Keratinocyte (primary cell): ENCODE measurements around the gene GJA4. TPM values are rescaled to one million over a fixed set of nuclear protein-coding genes. Genes with fewer than 3 reads are reported as not detected.

Source experiments
- DNase-seq: peaks from one replicate; pipeline ENCODE4 v3.0.0-alpha.2; 2011; ENCODE audit warnings: low read depth, missing footprints, low spot score
- FAIRE-seq: peaks from 2 replicates; lab custom pipeline; 2011; peaks lifted over from hg19 to GRCh38; lab: Jason Lieb, UNC
- H2AFZ ChIP-seq: 2 replicates; pipeline ENCODE4 v1.6.0; 2012; ENCODE audit warnings: low read length, control low read depth, inconsistent platforms; ENCODE audit not compliant: control insufficient read depth
- H3K27ac ChIP-seq: 2 replicates; pipeline ENCODE4 v1.5.1; 2011; ENCODE audit warnings: low read length; ENCODE audit not compliant: control insufficient read depth, insufficient read depth
- H3K27me3 ChIP-seq: 3 replicates; pipeline ENCODE4 v1.6.0; 2011; ENCODE audit warnings: low read length; ENCODE audit not compliant: control insufficient read depth, insufficient read depth; ENCODE audit errors: extremely low read depth
- H3K36me3 ChIP-seq, 2 experiments: 2 replicates in 1 of 2; 3 replicates in 1 of 2; pipeline ENCODE4 v1.5.1; 2011; ENCODE audit warnings: low read length in 2 of 2, mild to moderate bottlenecking in 1 of 2; ENCODE audit not compliant: control insufficient read depth in 2 of 2, insufficient read depth in 2 of 2; ENCODE audit errors: extremely low read depth in 1 of 2
- H3K4me1 ChIP-seq: 3 replicates; pipeline ENCODE4 v1.5.1; 2011; ENCODE audit warnings: low read length; ENCODE audit not compliant: control insufficient read depth, insufficient read depth; ENCODE audit errors: extremely low read depth
- H3K4me2 ChIP-seq: 3 replicates; pipeline ENCODE4 v1.6.0; 2011; ENCODE audit warnings: low read depth, low read length; ENCODE audit not compliant: control insufficient read depth, insufficient read depth; ENCODE audit errors: extremely low read depth
- H3K4me3 ChIP-seq, 3 experiments: fragments of 200-600 bp in 1 of 3; sonication (generic) in 1 of 3; 2 replicates in 2 of 3; 3 replicates in 1 of 3; pipeline ENCODE4 v1.5.1; 2011 to 2016; ENCODE audit warnings: low read length in 3 of 3, mild to moderate bottlenecking in 3 of 3, control low read depth in 2 of 3, inconsistent platforms in 1 of 3, low read depth in 1 of 3, mixed read lengths in 1 of 3, mixed run types in 1 of 3, moderate library complexity in 1 of 3; ENCODE audit not compliant: control insufficient read depth in 2 of 3, insufficient read depth in 2 of 3; ENCODE audit errors: extremely low read depth in 1 of 3
- H3K79me2 ChIP-seq: 2 replicates; pipeline ENCODE4 v1.6.0; 2012; ENCODE audit warnings: low read length; ENCODE audit not compliant: control insufficient read depth, insufficient read depth
- H3K9ac ChIP-seq: 3 replicates; pipeline ENCODE4 v1.6.0; 2011; ENCODE audit warnings: low read length; ENCODE audit not compliant: control insufficient read depth, insufficient read depth; ENCODE audit errors: extremely low read depth
- H3K9me1 ChIP-seq: 3 replicates; pipeline ENCODE4 v1.6.0; 2011; ENCODE audit warnings: low read length; ENCODE audit not compliant: control insufficient read depth, insufficient read depth; ENCODE audit errors: extremely low read depth
- H3K9me3 ChIP-seq: 2 replicates; pipeline ENCODE4 v1.5.1; 2012; ENCODE audit warnings: low read depth, low read length; ENCODE audit not compliant: control insufficient read depth
- H4K20me1 ChIP-seq: 3 replicates; pipeline ENCODE4 v1.6.0; 2011; ENCODE audit warnings: low read length; ENCODE audit not compliant: control insufficient read depth, insufficient read depth; ENCODE audit errors: extremely low read depth
- CTCF ChIP-seq, 3 experiments: IDR thresholded peaks in 1 of 3; conservative IDR thresholded peaks in 1 of 3; optimal IDR thresholded peaks in 1 of 3; 2 replicates in 2 of 3; 3 replicates in 1 of 3; pipeline versions ENCODE3 to v1.5.1; 2011; ENCODE audit warnings: low read length in 3 of 3, mild to moderate bottlenecking in 3 of 3, moderate library complexity in 2 of 3, control low read depth in 1 of 3, inconsistent platforms in 1 of 3; ENCODE audit not compliant: insufficient read depth in 2 of 3; ENCODE audit errors: extremely low read depth in 1 of 3
- EZH2 ChIP-seq: IDR thresholded peaks from one replicate; pipeline ENCODE4 v1.6.1; 2012; ENCODE audit warnings: inconsistent platforms, mild to moderate bottlenecking, low read length, moderate library complexity
- dilution Hi-C: fragments of 300-500 bp; cut with MboI; formaldehyde crosslinking; loops from one replicate; pipeline ENCODE4 v1.7.0; 2020; ENCODE audit warnings: low sequenced_read_pairs; ENCODE audit not compliant: extremely low pct_ligation_motif_present
- polyA plus RNA-seq, 5 experiments: library from polyadenylated mRNA; depleted of rRNA in 3 of 5; stranded (reverse) in 3 of 5; stranded (forward) in 1 of 5; unstranded in 1 of 5; fragments of >200 nt; gene quantifications; 1 replicate in 1 of 5; 2 replicates in 3 of 5; 3 replicates in 1 of 5; pipeline versions ENCODE4 v1.2.1 to v1.2.3, GENCODE V29; 2011 to 2012; ENCODE audit warnings: missing spikeins in 2 of 5, low read depth in 1 of 5, low replicate concordance in 1 of 5

The GJA4 gene
- polyA plus RNA-seq, 1 donor (not counting 4 experiments of a cell fraction or from before 2014, with no cell fraction given): not detected

GRCh38 chr1:34784751-34785221 lies 8.0 kb upstream of the GJA4 start:
- no peak overlapping the region for H3K9ac ChIP-seq
- no peak for FAIRE-seq
- no peak for TF ChIP-seq CTCF (optimal IDR thresholded peaks at IDR 0.05 in 1 of 3, IDR thresholded peaks at IDR 0.05 in 1 of 3, conservative IDR thresholded peaks at IDR 0.05 in 1 of 3; ENCODE audit: extremely low read depth in 1 of 3, insufficient read depth in 2 of 3, low read length in 3 of 3)
- TF ChIP-seq EZH2: no peak

GRCh38 chr1:34785231-34785874 lies 7.4 kb upstream of the GJA4 start:
- TF ChIP-seq EZH2 (no peak), CTCF (optimal IDR thresholded peaks at IDR 0.05 in 1 of 3, IDR thresholded peaks at IDR 0.05 in 1 of 3, conservative IDR thresholded peaks at IDR 0.05 in 1 of 3; ENCODE audit: extremely low read depth in 1 of 3, insufficient read depth in 2 of 3, low read length in 3 of 3) (no peak)
- Histone ChIP-seq H3K27ac (no peak overlapping the region), H3K9ac (no peak overlapping the region), H3K36me3 (peaks cover 15 to 35% of the 10 kb centered on the region in 2 experiments), H3K27me3 (peaks cover 1% of the 10 kb centered on the region), H2AFZ (no peak overlapping the region), H3K4me2 (no peak overlapping the region), H3K9me1 (peaks cover 2% of the 10 kb centered on the region), H3K79me2 (peaks cover 52% of the 10 kb centered on the region), H3K4me3 (no peak overlapping the region), H4K20me1 (peaks cover 23% of the 10 kb centered on the region), H3K4me1 (peaks cover 38% of the 10 kb centered on the region), H3K9me3 (no peaks in the 10 kb centered on the region)
- no peak for DNase-seq
- dilution Hi-C loops: no loop called here
- FAIRE-seq: no peak

More at GRCh38 chr1:34784751-34785221, 8.0 kb upstream of the GJA4 start:
- Histone ChIP-seq H2AFZ (no peak overlapping the region), H3K27ac (no peak overlapping the region), H3K27me3 (no peaks in the 10 kb centered on the region), H3K9me1 (peaks cover 2% of the 10 kb centered on the region), H3K9me3 (no peaks in the 10 kb centered on the region), H3K79me2 (peaks cover 52% of the 10 kb centered on the region), H3K4me3 (no peak overlapping the region), H4K20me1 (peaks cover 23% of the 10 kb centered on the region), H3K36me3 (peaks cover 15 to 35% of the 10 kb centered on the region in 2 experiments), H3K4me2 (peak overlapping the region; percentile 90), H3K4me1 (peaks cover 44% of the 10 kb centered on the region)
- dilution Hi-C loops: no loop called here
- DNase-seq: no peak
